HG03066 (cell line): ENCODE data around the gene PRKN.

Experiments
- ATAC-seq: cut with Tn5 transposase; IDR thresholded peaks from one replicate; pipeline ENCODE4 v1.9.1; 2021; ENCODE audit warnings: low read depth; ENCODE audit not compliant: unreplicated experiment

PRKN gene

GRCh38 chr6:161455848-161456247 is 1271.7 kb downstream of the PRKN start:
- no peak for ATAC-seq

GRCh38 chr6:161453558-161453957 is 1274.0 kb downstream of the PRKN start:
- no peak for ATAC-seq

- no peak for ATAC-seq
Observed at GRCh38 chr6:161452241-161452640, 1275.3 kb downstream of the PRKN start.

GRCh38 chr6:161449521-161449920 is 1278.0 kb downstream of the PRKN start:
- ATAC-seq, result no peak

- no peak for ATAC-seq
Observed at GRCh38 chr6:161446949-161447348, 1280.6 kb downstream of the PRKN start.

GRCh38 chr6:161446296-161446925 is 1281.2 kb downstream of the PRKN start:
- ATAC-seq, result no peak

GRCh38 chr6:161445021-161445799 is 1282.4 kb downstream of the PRKN start:
- no peak for ATAC-seq

GRCh38 chr6:161444464-161444863 is 1283.1 kb downstream of the PRKN start:
- no peak for ATAC-seq

- no peak for ATAC-seq
Observed at GRCh38 chr6:161443848-161444247, 1283.7 kb downstream of the PRKN start.

GRCh38 chr6:161442420-161442819 is 1285.1 kb downstream of the PRKN start:
- ATAC-seq, result no peak

GRCh38 chr6:161440299-161440698 is 1287.3 kb downstream of the PRKN start:
- no peak for ATAC-seq

- no peak for ATAC-seq
Observed at GRCh38 chr6:161439093-161439492, 1288.5 kb downstream of the PRKN start.

- ATAC-seq, result no peak
Observed at GRCh38 chr6:161438430-161439030, 1289.0 kb downstream of the PRKN start.

- no peak for ATAC-seq
Observed at GRCh38 chr6:161437851-161438250, 1289.7 kb downstream of the PRKN start.

GRCh38 chr6:161436106-161436876 is 1291.3 kb downstream of the PRKN start:
- no peak for ATAC-seq

- no peak for ATAC-seq
Observed at GRCh38 chr6:161435748-161436070, 1291.9 kb downstream of the PRKN start.

- no peak for ATAC-seq
Observed at GRCh38 chr6:161434921-161435747, 1292.4 kb downstream of the PRKN start.

GRCh38 chr6:161434350-161434749 is 1293.2 kb downstream of the PRKN start:
- ATAC-seq, result no peak

GRCh38 chr6:161432546-161432945 is 1295.0 kb downstream of the PRKN start:
- no peak for ATAC-seq

GRCh38 chr6:161429921-161430490 is 1297.6 kb downstream of the PRKN start:
- ATAC-seq, result no peak
